Measurements from ENCODE around the gene MYO9B. TPM values are rescaled to one million over a fixed set of nuclear protein-coding genes. Genes with fewer than 3 reads are reported as not detected.

The MYO9B gene
- total RNA-seq, 2 donors from 2014 or later, result 229 to 257 TPM

GRCh38 chr19:17080440-17080801 lies 4.8 kb downstream of the MYO9B start:
- peaks cover 52 to 82% of the 10 kb centered on the region in 2 donors for H3K4me1 ChIP-seq (ENCODE audit: control insufficient read depth in 1 of 2, low read depth in 2 of 2)
- ATAC-seq (ENCODE audit: insufficient number of reproducible peaks, low FRiP score, low read depth) (no peak), DNase-seq (ENCODE audit: low spot score) (no peak)
- TF ChIP-seq, protein P1, sequence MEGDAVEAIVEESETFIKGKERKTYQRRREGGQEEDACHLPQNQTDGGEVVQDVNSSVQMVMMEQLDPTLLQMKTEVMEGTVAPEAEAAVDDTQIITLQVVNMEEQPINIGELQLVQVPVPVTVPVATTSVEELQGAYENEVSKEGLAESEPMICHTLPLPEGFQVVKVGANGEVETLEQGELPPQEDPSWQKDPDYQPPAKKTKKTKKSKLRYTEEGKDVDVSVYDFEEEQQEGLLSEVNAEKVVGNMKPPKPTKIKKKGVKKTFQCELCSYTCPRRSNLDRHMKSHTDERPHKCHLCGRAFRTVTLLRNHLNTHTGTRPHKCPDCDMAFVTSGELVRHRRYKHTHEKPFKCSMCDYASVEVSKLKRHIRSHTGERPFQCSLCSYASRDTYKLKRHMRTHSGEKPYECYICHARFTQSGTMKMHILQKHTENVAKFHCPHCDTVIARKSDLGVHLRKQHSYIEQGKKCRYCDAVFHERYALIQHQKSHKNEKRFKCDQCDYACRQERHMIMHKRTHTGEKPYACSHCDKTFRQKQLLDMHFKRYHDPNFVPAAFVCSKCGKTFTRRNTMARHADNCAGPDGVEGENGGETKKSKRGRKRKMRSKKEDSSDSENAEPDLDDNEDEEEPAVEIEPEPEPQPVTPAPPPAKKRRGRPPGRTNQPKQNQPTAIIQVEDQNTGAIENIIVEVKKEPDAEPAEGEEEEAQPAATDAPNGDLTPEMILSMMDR (IDR thresholded peaks at IDR 0.05), result no peak
- H3K36me3 ChIP-seq, result no peaks in the 10 kb centered on the region
- peak overlapping the region; percentile 92 for H3K4me3 ChIP-seq
- H3K9me3 ChIP-seq, result no peaks in the 10 kb centered on the region
- no peaks in the 10 kb centered on the region for H3K27me3 ChIP-seq (replicated peaks; ENCODE audit: insufficient read depth)
- H3K27ac ChIP-seq, result peak overlapping the region; percentile 97

- DNase-seq (ENCODE audit: low spot score) (no peak), ATAC-seq (ENCODE audit: insufficient number of reproducible peaks, low FRiP score, low read depth) (no peak)
- Histone ChIP-seq H3K27me3 (replicated peaks; ENCODE audit: insufficient read depth) (no peaks in the 10 kb centered on the region), H3K4me3 (peak overlapping the region; percentile 47), H3K36me3 (no peaks in the 10 kb centered on the region), H3K9me3 (no peaks in the 10 kb centered on the region), H3K4me1 (ENCODE audit: control insufficient read depth in 1 of 2, low read depth in 2 of 2) (peaks cover 57 to 94% of the 10 kb centered on the region in 2 donors), H3K27ac (peak overlapping the region; percentile 97)
- TF ChIP-seq, protein P1 (IDR thresholded peaks at IDR 0.05), result no peak
Observed at GRCh38 chr19:17081672-17082630, 6.4 kb downstream of the MYO9B start.

DNA sequence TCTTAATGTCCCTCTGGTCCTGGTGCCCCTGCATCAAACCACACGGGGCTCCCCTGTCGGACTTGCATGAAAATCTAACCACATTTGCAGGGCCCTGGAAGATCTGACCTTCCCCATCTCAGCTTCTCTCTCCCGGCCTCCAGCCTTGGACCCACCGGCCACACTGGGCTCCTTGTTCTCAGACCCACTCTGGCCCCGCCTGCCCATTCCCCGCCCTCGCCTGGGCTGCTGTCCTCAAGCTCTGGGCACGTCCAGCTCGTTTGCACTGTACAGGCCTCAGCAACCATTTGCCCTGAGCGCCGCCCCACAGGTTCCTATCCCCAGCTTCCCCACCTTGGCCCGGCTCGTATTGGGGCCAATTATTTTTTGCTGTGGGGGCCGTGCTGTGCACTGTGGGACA lies 10.5 kb downstream of the MYO9B start:
- ATAC-seq (ENCODE audit: insufficient number of reproducible peaks, low FRiP score, low read depth), result no peak

GRCh38 chr19:17086834-17087233 lies 11.3 kb downstream of the MYO9B start:
- TF ChIP-seq, protein P1 (IDR thresholded peaks at IDR 0.05), result no peak
- H3K4me1 ChIP-seq (ENCODE audit: control insufficient read depth in 1 of 2, low read depth in 2 of 2), result peaks cover 49 to 97% of the 10 kb centered on the region in 2 donors
- peak overlapping the region; percentile 14 to 93 for H3K27ac ChIP-seq
- H3K36me3 ChIP-seq, result no peaks in the 10 kb centered on the region
- H3K27me3 ChIP-seq (replicated peaks; ENCODE audit: insufficient read depth), result no peaks in the 10 kb centered on the region
- DNase-seq (ENCODE audit: low spot score), result no peak
- no peaks in the 10 kb centered on the region for H3K9me3 ChIP-seq
- no peak for ATAC-seq (ENCODE audit: insufficient number of reproducible peaks, low FRiP score, low read depth)
- H3K4me3 ChIP-seq, result no peak overlapping the region

More for the DNA sequence above, 10.5 kb downstream of the MYO9B start:
- TF ChIP-seq, protein P1 (IDR thresholded peaks at IDR 0.05), result no peak
- no peak for DNase-seq (ENCODE audit: low spot score)
- Histone ChIP-seq H3K4me3 (no peak overlapping the region), H3K9me3 (no peaks in the 10 kb centered on the region), H3K36me3 (no peaks in the 10 kb centered on the region), H3K27ac (peak overlapping the region; percentile 14 to 93), H3K27me3 (replicated peaks; ENCODE audit: insufficient read depth) (no peaks in the 10 kb centered on the region), H3K4me1 (ENCODE audit: control insufficient read depth in 1 of 2, low read depth in 2 of 2) (peaks cover 50 to 97% of the 10 kb centered on the region in 2 donors)

GRCh38 chr19:17088552-17088951 lies 13.0 kb downstream of the MYO9B start:
- TF ChIP-seq, protein P1 (IDR thresholded peaks at IDR 0.05), result no peak
- no peak for DNase-seq (ENCODE audit: low spot score)
- peak overlapping the region; percentile 92 to 93 for H3K27ac ChIP-seq
- no peaks in the 10 kb centered on the region for H3K9me3 ChIP-seq
- H3K4me1 ChIP-seq (ENCODE audit: control insufficient read depth in 1 of 2, low read depth in 2 of 2), result peaks cover 45 to 96% of the 10 kb centered on the region in 2 donors
- no peak overlapping the region for H3K4me3 ChIP-seq
- H3K36me3 ChIP-seq, result no peaks in the 10 kb centered on the region
- H3K27me3 ChIP-seq (replicated peaks; ENCODE audit: insufficient read depth), result no peaks in the 10 kb centered on the region
- no peak for ATAC-seq (ENCODE audit: insufficient number of reproducible peaks, low FRiP score, low read depth)

Measured in thoracic aorta (tissue), 2 donors.